Activated CD4-positive, alpha-beta T cell treated with anti-CD3 and anti-CD28 coated beads, Interleukin-2, amount 50 U/mL, for 4 hours (primary cell): ENCODE data around the gene ZNF598.
"Not testable (repeated sequence)": the region's sequence is repeated elsewhere in the genome, so short reads cannot be mapped to it uniquely, and the experiment has no call there.

ENCODE experiments used
- DNase-seq, 2 experiments: peaks; one replicate each; pipeline ENCODE4 v3.0.0-alpha.2; 2020

Gene ZNF598

GRCh38 chr16:1957434-1958142 is 52.0 kb downstream of the ZNF598 start:
- DNase-seq, result not testable (repeated sequence)

- DNase-seq, result no peak
Measured at GRCh38 chr16:1953734-1954133, 55.9 kb downstream of the ZNF598 start.

GRCh38 chr16:1950559-1950958 is 59.1 kb downstream of the ZNF598 start:
- DNase-seq, result no peak

GRCh38 chr16:1950047-1950446 is 59.6 kb downstream of the ZNF598 start:
- no peak for DNase-seq

- DNase-seq, result no peak
Measured at GRCh38 chr16:1949507-1949906, 60.1 kb downstream of the ZNF598 start.
